HUES64 (cell line): ENCODE measurements around the gene ABCC1.
"Not testable (repeated sequence)": the region's sequence is repeated elsewhere in the genome, so short reads cannot be mapped to it uniquely, and the experiment has no call there.

Source experiments
- H3K27ac ChIP-seq: 2 replicates; pipeline ENCODE4 v1.7.0; 2013; ENCODE audit warnings: low read depth, low read length, inconsistent platforms
- H3K27me3 ChIP-seq: 2 replicates; pipeline ENCODE4 v1.6.1; 2013; ENCODE audit warnings: mild to moderate bottlenecking, low read length; ENCODE audit not compliant: insufficient read depth
- H3K36me3 ChIP-seq: 2 replicates; pipeline ENCODE4 v1.6.1; 2013; ENCODE audit warnings: mild to moderate bottlenecking, low read length; ENCODE audit not compliant: insufficient read depth
- H3K4me1 ChIP-seq: 2 replicates; pipeline ENCODE4 v1.6.1; 2013; ENCODE audit warnings: mild to moderate bottlenecking, low read length, moderate library complexity; ENCODE audit not compliant: insufficient read depth
- H3K4me3 ChIP-seq: 2 replicates; pipeline ENCODE4 v1.5.1; 2013; ENCODE audit warnings: mild to moderate bottlenecking, low read length, moderate library complexity
- H3K9ac ChIP-seq: 2 replicates; pipeline ENCODE4 v1.6.1; 2013; ENCODE audit warnings: mild to moderate bottlenecking, low read depth, low read length
- H3K9me3 ChIP-seq: 2 replicates; pipeline ENCODE4 v1.6.1; 2013; ENCODE audit warnings: low read depth, low read length; ENCODE audit not compliant: insufficient read depth
- WGBS: fragments of 150-250, 120-280 bp; methylation state at CpG from one replicate; pipeline ENCODE4 v1.1.7; 2013; ENCODE audit warnings: missing lambda C conversion rate; 5-methylcytosine and 5-hydroxymethylcytosine counted together

ABCC1 gene

DNA sequence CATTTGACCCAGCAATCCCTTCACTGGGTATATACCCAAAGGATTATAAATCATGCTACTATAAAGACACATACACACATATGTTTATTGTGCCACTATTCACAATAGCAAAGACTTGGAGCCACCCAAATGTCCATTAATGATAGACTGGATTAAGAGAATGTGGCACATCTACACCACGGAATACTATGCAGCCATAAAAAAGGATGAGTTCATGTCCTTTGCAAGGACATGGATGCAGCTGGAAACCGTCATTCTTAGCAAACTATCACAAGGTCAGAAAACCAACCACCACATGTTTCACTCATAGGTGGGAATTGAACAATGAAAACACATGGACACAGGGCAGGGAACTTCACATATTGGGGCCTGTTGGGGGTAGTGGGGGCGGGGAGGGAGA, 31.1 kb upstream of the ABCC1 start:
- H3K4me3 ChIP-seq, H3K4me1 ChIP-seq, H3K27me3 ChIP-seq, H3K27ac ChIP-seq, H3K9ac ChIP-seq, H3K9me3 ChIP-seq, H3K36me3 ChIP-seq: not testable (repeated sequence)
- WGBS, result 92% methylated on average over 3 of the region's 3 CpGs

GRCh38 chr16:15919331-15919730, 30.1 kb upstream of the ABCC1 start:
- no peaks in the 10 kb centered on the region for H3K27me3 ChIP-seq
- H3K27ac ChIP-seq, result no peak overlapping the region
- no peaks in the 10 kb centered on the region for H3K9me3 ChIP-seq
- H3K4me3 ChIP-seq, result no peak overlapping the region
- 85% methylated on average over 2 of the region's 6 CpGs for WGBS
- H3K9ac ChIP-seq, result no peak overlapping the region
- H3K4me1 ChIP-seq, result no peaks in the 10 kb centered on the region
- H3K36me3 ChIP-seq, result no peaks in the 10 kb centered on the region

GRCh38 chr16:15924996-15925395, 24.4 kb upstream of the ABCC1 start:
- H3K36me3 ChIP-seq, result no peaks in the 10 kb centered on the region
- WGBS, result 95% methylated on average over 13 of the region's 13 CpGs
- H3K9ac ChIP-seq, result no peak overlapping the region

DNA sequence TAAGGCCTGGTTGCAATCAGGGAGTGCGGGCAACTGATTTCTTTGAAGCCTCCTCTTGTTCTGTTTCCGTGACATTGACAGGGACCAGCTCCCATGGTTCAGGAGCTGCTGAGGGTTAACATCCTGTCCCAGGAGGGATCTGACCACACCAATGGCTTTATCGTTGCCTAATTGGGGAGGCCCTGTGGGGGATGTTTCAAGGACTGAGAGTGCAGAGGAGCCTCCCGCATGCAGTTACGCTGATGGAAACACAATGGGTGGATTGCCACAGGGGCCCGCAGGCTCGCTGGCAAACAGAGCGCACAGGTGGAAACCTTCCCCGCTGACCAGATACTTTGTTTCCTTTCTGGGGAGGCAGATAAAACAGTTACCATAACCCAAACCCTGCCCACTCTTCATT, 23.8 kb upstream of the ABCC1 start:
- no peak overlapping the region for H3K4me3 ChIP-seq
- no peaks in the 10 kb centered on the region for H3K9me3 ChIP-seq
- H3K4me1 ChIP-seq, result no peaks in the 10 kb centered on the region
- no peaks in the 10 kb centered on the region for H3K27me3 ChIP-seq
- WGBS, result 61% methylated on average over 9 of the region's 9 CpGs
- H3K27ac ChIP-seq, result no peak overlapping the region
- H3K9ac ChIP-seq, result no peak overlapping the region
- H3K36me3 ChIP-seq, result no peaks in the 10 kb centered on the region

More at GRCh38 chr16:15924996-15925395, 24.4 kb upstream of the ABCC1 start:
- Histone ChIP-seq H3K4me3 (no peak overlapping the region), H3K4me1 (no peaks in the 10 kb centered on the region), H3K9me3 (no peaks in the 10 kb centered on the region), H3K27me3 (no peaks in the 10 kb centered on the region), H3K27ac (no peak overlapping the region)

DNA sequence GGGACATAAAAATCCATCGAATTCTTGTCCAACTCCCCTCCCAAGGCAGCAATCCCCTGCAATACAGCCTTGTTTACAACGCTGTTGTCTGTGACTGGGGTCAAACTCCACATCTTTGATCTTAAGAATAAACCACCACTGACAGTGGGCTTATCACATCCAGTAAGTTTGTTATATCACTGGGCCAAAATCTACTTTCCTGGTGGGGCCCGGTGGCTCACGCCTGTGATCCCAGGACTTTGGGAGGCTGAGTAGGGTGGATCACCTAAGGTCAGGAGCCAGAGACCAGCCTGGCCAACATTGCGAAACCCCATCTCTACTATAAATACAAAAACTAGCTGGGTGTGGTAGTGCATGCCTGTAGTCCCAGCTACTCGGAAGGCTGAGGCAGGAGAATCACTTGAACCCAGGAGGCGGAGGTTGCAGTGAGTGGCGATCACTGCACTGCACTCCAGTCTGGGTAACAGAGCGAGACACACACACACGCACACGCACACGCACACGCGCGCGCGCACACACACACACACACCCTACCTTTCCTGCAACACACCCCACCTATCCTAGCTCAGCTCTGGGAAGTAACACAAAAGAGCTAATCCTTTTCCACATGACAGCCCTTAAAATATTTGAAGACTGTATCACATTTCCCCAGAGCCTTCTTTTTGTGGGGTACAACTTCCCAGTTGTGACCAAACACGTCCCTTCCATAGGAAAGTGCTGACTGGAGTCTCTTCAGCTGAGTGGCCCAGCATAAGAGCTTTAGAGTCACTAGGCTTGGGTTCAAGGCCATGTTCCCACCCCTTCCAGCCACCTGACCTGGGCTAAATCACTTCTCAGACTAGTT, 20.9 kb upstream of the ABCC1 start:
- no peaks in the 10 kb centered on the region for H3K9me3 ChIP-seq
- H3K36me3 ChIP-seq, result no peaks in the 10 kb centered on the region
- 96% methylated on average over 18 of the region's 18 CpGs for WGBS
- H3K4me1 ChIP-seq, result no peaks in the 10 kb centered on the region
- H3K9ac ChIP-seq, result no peak overlapping the region
- H3K27ac ChIP-seq, result no peak overlapping the region
- no peak overlapping the region for H3K4me3 ChIP-seq
- no peaks in the 10 kb centered on the region for H3K27me3 ChIP-seq

DNA sequence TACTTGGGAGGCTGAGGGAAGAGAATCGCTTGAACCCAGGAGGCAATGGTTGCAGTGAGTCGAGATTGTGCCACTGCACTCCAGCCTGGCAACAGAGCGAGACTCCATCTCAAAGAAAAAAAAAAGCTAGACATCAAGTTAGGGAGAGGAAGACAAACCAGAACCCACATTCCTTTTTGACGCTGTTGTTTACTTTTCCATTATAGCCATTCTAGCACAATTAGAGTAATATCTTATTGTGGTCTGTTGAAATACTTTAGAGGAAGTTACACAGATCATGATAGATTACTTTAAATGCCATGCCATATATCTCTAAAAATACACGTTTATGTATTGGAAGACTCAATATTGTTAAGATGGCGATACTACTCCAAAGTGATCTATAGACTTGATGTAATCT, 16.5 kb upstream of the ABCC1 start:
- 97% methylated on average over 3 of the region's 6 CpGs for WGBS
- Histone ChIP-seq H3K27me3 (no peaks in the 10 kb centered on the region), H3K4me3 (no peak overlapping the region), H3K36me3 (no peaks in the 10 kb centered on the region), H3K9ac (no peak overlapping the region), H3K9me3 (peaks cover 5% of the 10 kb centered on the region; the same call in 1 of the 2 replicates), H3K4me1 (no peaks in the 10 kb centered on the region), H3K27ac (no peak overlapping the region)

DNA sequence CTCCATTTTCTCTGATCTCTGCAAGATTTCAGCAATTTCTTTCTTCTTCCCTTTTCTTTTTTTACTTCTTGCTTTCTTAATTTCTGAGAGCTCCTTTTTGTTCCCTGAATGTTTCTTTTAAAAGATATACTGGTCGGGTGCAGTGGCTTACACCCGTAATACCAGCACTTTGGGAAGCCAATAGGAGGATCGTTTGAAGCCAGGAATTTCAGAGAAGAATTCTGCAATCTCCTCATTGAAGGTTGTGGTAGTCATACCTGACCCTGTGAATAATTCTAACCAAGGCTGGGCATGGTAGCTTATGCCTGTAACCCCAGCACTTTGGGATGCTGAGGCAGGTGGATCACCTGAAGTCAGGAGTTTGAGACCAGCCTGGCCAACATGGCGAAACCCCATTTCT, 15.6 kb upstream of the ABCC1 start:
- Histone ChIP-seq H3K4me1 (no peaks in the 10 kb centered on the region), H3K9ac (no peak overlapping the region), H3K27me3 (no peaks in the 10 kb centered on the region), H3K36me3 (no peaks in the 10 kb centered on the region), H3K9me3 (peaks cover 5% of the 10 kb centered on the region; the same call in 1 of the 2 replicates), H3K4me3 (no peak overlapping the region), H3K27ac (no peak overlapping the region)
- WGBS, result 89% methylated on average over 4 of the region's 4 CpGs

DNA sequence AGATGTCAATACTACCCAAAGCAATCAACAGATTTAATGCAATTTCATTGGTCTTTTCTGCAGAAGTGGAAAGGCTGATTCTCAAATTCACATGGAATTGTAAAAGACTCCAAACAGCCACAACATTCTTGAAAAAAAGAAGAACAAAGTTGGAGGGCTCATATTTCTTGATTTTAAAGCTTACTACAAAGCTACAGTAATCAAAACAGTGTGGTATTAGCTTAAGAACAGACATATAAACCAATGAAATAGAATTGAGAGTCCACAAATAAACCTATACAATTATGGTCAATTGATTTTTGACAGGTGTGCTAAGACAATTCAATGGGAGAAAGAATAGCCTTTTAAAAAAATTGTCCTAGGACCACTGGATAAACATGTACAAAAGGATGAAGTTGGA, 14.4 kb upstream of the ABCC1 start:
- peaks cover 5% of the 10 kb centered on the region; the same call in 1 of the 2 replicates for H3K9me3 ChIP-seq
- no peaks in the 10 kb centered on the region for H3K27me3 ChIP-seq
- no peaks in the 10 kb centered on the region for H3K36me3 ChIP-seq
- H3K9ac ChIP-seq, result no peak overlapping the region
- no peaks in the 10 kb centered on the region for H3K4me1 ChIP-seq
- H3K27ac ChIP-seq, result no peak overlapping the region
- no peak overlapping the region for H3K4me3 ChIP-seq

GRCh38 chr16:15936809-15937208, 12.6 kb upstream of the ABCC1 start:
- H3K27ac ChIP-seq, H3K4me3 ChIP-seq, H3K4me1 ChIP-seq, H3K27me3 ChIP-seq, H3K9ac ChIP-seq, H3K36me3 ChIP-seq, H3K9me3 ChIP-seq: not testable (repeated sequence)
- WGBS, result 93% methylated on average over 6 of the region's 6 CpGs

DNA sequence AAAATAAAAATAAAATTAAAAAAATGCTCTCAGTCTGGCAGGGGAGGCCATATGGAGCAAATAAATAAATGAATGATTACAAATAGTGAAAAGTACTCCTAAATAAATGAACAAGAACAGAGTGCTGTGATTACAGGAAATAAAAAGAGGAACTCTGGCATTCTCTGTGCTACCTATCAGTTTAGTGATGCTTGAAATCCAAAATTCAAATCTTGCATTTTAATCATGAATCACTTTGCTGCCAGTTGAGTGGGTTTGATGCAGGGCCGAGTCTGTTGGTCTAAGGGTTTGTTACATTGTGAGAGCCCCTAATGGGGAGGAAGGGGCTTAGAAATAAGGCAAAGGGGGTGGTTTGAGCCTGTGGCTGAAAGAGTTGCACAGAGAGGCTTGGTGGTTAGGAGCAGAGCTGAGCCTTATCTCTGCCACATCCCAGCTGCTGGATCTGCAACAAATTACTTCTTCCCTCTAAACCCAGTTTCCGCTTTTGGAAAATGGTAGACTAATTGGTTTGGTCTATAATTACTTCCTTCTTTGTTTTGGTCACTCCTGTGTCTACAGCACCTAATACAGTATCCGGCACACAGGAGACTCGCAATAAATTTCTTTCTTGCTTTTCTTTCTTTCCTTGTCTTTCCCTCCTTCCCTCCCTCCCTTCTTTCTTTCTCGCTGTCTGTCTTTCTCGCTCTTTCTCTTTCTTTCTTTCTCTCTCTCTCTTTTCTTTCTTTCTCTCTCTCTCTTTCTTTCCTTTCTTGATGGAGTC, 6.3 kb upstream of the ABCC1 start:
- no peaks in the 10 kb centered on the region for H3K4me1 ChIP-seq
- H3K27ac ChIP-seq, result no peak overlapping the region
- H3K4me3 ChIP-seq, result no peak overlapping the region
- H3K27me3 ChIP-seq, result no peaks in the 10 kb centered on the region
- H3K9ac ChIP-seq, result no peak overlapping the region
- 94% methylated on average over 6 of the region's 6 CpGs for WGBS
- H3K36me3 ChIP-seq, result no peaks in the 10 kb centered on the region
- no peaks in the 10 kb centered on the region for H3K9me3 ChIP-seq

DNA sequence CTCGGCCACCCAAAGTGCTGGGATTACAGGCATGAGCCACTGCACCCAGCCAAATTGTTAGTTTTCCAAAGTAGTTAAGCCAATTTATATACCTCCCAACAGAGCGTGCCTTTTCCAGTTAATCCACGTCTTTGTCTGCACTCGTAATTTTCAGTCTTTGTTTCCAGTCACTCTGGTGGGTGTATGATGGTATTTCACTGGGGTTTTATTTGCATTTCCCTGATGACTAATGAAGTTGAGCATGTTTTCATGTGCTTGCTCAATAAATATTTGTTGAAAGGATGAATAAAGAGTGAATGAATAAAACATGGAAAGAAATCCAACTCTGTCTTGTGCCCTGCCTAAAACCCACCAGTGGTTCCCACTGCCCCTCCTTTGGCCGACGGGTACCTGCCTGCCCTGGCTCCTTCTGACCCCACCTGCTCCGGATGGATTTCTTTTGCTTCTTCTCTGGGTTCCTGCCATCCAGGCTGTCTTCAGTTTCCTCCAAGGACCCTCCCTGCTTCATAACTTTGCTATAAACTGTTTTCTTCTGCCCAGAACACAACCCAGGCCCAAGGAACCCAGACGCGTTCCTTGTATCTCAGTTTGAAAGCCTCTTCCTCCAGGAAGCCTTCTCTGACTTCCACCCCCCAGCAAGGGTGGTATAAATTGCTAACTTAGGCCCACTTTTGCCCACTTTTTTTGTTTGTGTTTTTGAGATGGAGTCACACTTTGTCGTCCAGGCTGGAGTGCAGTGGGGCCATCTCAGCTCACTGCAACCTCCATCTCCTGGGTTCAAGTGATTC, 3.0 kb upstream of the ABCC1 start:
- Histone ChIP-seq H3K27me3 (no peaks in the 10 kb centered on the region), H3K4me1 (peaks cover 6% of the 10 kb centered on the region; the same call in 1 of the 2 replicates), H3K36me3 (no peaks in the 10 kb centered on the region), H3K9me3 (no peaks in the 10 kb centered on the region), H3K9ac (no peak overlapping the region), H3K27ac (no peak overlapping the region), H3K4me3 (no peak overlapping the region)
- WGBS, result 91% methylated on average over 10 of the region's 10 CpGs
